ENCODE results near the gene COL5A1.

- TF ChIP-seq EZH2phosphoT487 (IDR thresholded peaks at IDR 0.05; ENCODE audit: insufficient read depth, low read depth) = no peak
- no peak for TF ChIP-seq EZH2 (IDR thresholded peaks at IDR 0.05; ENCODE audit: insufficient read depth, poor library complexity, severe bottlenecking)
Observed at GRCh38 chr9:134661299-134661698, 19.7 kb downstream of the COL5A1 start.
